ENCODE measurements around the gene LAMA2.

Gene LAMA2

GRCh38 chr6:129188306-129188705, 305.4 kb downstream of the LAMA2 start:
- intact Hi-C loops (cut with DNase I), result no loop called here
- DNase-seq, result no peak

DNA sequence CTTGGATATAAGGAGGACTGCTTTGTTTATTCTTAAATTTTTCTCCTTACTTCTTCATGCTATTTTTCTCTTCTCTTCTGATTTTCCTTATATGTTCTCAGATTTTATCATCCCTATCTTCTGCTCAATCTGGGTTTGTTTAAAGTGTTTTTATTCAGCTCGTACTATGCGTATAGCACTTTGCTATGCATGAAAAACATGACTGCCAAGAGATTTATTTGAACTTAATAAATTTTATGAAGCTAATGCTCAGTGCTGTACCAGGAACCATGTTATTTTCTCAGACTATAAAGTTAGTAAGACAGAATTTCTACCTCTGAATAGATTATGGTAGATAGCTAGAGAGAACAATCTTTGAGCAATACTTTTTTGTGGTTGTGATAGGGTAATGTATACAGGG, 305.9 kb downstream of the LAMA2 start:
- no peak for DNase-seq
- intact Hi-C loops (cut with DNase I), result no loop called here

DNA sequence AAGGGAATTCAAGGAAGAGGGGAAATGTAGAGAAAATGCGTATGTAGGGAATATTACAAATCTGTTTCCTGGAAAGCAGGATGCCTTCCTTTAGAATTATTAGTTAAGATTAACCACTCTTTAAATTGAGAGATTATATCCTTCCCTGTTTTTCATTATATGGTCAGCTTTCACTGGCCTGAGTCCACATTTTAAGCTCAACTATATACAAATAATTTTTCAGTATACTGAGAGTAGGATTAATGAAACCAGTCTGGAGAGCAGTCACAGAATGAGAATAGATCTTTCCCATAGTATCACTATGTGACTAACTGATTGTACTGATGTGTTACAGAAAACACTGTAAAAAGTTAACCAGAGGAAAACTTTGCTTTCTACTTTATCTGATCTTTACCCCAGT, 306.3 kb downstream of the LAMA2 start:
- DNase-seq, result no peak
- intact Hi-C loops (cut with DNase I), result no loop called here

DNA sequence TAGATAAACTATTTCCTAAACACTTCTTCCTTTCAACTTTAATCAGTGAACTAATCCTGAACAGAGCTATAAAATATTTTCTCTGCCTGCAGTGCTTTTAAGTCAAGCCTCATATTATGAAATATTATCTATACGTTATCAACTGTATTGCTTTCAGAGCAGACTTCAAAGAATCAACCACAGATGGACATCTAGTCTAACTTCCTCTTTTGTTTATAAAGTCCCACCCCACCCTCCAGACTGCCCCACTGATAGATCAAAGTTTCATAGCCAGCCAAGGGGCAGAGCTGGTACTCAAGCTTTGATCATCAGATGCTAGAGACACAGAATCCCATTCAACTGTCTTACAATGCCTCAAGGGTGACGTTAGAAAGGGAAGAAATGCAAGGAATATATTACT, 308.3 kb downstream of the LAMA2 start:
- DNase-seq, result no peak

GRCh38 chr6:129192458-129192989, 309.6 kb downstream of the LAMA2 start:
- intact Hi-C loops (cut with DNase I), result no loop called here

More for the DNA sequence above, 308.3 kb downstream of the LAMA2 start:
- intact Hi-C loops (cut with DNase I), result no loop called here

DNA sequence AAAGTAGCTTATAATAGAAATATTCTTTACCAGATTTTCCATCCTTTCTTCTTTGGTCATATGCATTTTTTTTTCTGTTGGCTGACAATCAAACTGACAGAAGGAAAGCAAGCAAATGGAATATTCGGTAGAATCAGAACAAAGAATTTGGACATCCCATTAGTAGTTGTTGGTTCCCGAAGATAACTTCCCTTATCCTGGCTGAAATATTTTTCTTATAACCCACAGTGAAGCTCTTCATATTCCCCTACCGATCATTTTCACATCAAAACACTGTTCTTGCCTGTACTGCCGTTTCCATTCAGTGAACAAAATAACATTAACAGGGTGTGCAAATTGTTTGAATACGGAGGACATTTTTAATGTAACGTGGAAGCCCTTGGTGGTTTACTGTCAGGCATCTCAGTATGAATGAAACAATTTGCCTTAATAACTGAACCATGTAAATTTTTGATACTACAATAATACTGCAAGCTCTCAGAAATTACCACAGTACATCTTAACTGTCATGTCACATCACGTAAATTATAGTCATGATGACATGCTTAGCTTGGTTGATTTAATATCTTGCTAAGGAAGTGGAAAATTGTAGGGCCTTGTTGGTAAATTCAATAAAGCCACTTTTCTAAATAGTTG, 311.5 kb downstream of the LAMA2 start:
- intact Hi-C loops (cut with DNase I), result no loop called here
- DNase-seq, result no peak

More at GRCh38 chr6:129192458-129192989, 309.6 kb downstream of the LAMA2 start:
- no peak for DNase-seq

- intact Hi-C loops (cut with DNase I), result no loop called here
- DNase-seq, result no peak
These were observed 312.2 kb downstream of the LAMA2 start for GRCh38 chr6:129195161-129195560.

- no peak for DNase-seq
- intact Hi-C loops (cut with DNase I), result no loop called here
These were observed 312.7 kb downstream of the LAMA2 start for GRCh38 chr6:129195643-129196042.

DNA sequence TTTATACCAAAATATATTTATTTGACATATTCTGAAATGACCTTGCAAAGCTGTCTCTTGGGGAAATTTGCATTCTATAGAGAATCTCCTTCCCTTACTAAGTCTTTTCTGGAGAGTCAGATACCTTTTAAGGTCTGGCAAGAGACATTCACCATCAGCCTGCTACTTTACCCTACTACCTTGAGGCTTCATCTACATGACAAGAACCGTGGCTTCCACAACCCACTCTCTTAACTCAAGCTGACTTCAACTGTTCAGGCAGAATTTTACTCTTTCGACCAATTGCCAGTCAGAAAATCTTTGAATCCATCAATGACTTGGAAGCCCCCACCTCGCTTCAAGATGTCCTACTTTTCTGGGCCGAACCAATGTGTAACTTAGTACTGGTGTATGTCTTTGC, 314.2 kb downstream of the LAMA2 start:
- DNase-seq, result no peak
- intact Hi-C loops (cut with DNase I), result no loop called here

- intact Hi-C loops (cut with DNase I), result no loop called here
- DNase-seq, result no peak
These were observed 317.2 kb downstream of the LAMA2 start for GRCh38 chr6:129200151-129200550.

DNA sequence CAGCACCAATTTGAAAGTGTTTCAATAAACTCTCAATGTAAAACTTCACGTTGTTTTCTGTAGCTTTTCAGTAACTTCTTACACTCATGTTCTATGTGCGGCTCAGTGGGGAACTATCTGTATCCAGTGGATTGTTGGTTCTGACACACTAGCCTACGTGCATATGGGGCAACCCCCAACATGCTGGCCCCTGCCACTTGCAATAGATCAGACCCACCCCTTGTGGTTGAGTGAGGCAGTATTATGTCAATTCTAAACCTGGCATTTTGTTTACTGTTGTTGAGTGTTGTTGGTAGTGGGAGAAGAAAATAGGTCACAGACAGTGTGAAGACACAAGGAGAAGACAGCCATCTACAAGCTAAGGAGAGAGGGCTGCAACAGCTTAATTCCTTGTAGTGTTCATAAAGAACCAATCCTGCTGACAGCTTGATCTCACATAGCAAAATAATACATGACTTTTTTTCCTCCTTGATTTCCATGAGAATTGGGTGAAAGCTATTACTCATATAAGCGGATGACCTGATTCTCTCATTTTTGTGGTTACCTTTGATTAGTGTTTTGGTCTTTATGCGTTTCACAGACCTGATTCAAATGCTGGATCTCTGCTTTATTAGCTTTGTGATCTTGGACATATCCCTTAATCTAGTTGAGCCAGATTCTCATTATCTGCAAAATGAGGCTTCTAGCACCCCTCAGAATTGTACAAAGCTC, 320.4 kb downstream of the LAMA2 start:
- no peak for DNase-seq
- intact Hi-C loops (cut with DNase I), result no loop called here

- intact Hi-C loops (cut with DNase I), result no loop called here
- peak in 1 of 42 donors; percentile 6 for DNase-seq
These were observed 323.9 kb downstream of the LAMA2 start for GRCh38 chr6:129206821-129207220.

- intact Hi-C loops (cut with DNase I), result no loop called here
- no peak for DNase-seq
These were observed 324.9 kb downstream of the LAMA2 start for GRCh38 chr6:129207832-129208231.

DNA sequence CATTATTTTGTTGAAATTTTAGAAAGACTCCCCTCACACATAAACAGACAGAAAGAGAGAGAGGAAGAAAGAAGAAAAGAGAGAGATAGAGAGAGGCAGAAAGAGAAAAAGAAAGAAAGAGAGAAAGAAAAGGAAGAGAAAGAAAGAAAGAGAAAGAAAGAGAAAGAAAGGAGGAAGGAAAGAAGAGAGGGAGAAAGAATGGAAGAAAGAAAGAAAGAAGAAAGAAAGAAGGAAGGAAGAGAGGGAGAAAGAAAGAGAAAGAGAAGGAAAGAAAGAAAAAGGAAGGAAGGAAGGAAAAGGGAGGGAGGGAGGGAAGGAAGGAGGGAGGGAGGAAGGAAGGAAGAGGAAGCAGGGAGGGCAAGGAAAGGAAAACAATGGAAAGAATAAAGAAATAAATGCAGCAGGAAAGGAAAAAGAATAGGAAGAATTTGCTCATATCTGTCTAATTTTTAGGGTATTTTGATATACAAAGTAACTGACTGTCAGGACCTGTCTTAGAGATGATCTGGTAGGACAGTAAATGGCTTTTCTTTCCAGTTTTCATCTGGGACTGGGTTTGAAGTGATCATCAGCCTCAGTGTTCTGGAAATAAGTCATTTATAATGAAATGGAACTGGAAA, 325.6 kb downstream of the LAMA2 start:
- intact Hi-C loops (cut with DNase I), result no loop called here
- DNase-seq, result no peak

- intact Hi-C loops (cut with DNase I), result no loop called here
- no peak for DNase-seq
These were observed 326.4 kb downstream of the LAMA2 start for GRCh38 chr6:129209355-129209754.

DNA sequence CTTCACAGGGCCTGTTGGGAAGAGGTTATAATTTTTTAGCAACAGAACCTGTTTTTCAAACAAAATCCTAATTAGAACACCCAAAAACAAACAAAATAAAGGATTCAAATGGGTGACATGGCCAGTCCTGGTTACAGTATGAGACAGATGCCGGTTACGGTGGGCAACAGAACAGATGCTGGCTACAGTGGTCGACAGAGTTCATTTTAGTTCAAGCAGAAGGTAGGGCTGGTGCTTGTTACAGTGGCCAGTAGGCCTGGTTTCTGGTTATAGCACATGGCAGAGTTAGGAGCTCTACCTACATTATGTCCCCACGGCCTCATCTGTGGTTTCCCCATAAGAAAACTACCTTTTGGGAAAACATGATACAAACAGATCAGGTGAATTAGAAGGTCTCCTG, 327.7 kb downstream of the LAMA2 start:
- intact Hi-C loops (cut with DNase I), result no loop called here

GRCh38 chr6:129211626-129212025, 328.7 kb downstream of the LAMA2 start:
- no peak for DNase-seq
- intact Hi-C loops (cut with DNase I), result no loop called here

More for the DNA sequence above, 327.7 kb downstream of the LAMA2 start:
- no peak for DNase-seq

- DNase-seq, result no peak
- intact Hi-C loops (cut with DNase I), result no loop called here
These were observed 329.1 kb downstream of the LAMA2 start for GRCh38 chr6:129212081-129212480.

DNA sequence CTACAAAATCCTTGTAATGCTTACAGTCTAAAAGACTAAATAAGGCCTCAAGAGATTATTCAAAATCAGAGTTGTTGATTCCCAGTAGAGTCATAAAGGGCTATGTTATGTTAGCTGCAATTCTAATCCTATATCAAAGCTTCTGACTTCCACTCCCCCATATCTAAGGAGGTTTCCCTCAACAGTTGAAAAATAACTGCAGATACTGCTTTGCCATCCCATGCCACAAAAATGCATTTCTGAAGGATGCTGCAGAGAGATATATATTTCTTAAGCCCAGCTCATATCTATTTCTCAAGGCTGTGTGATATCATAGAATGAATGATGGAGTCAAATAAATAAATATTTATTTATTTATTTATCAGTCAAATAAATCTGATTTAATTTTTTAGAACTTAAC, 332.3 kb downstream of the LAMA2 start:
- intact Hi-C loops (cut with DNase I), result no loop called here
- no peak for DNase-seq

- intact Hi-C loops (cut with DNase I), result no loop called here
- no peak for DNase-seq
These were observed 333.1 kb downstream of the LAMA2 start for GRCh38 chr6:129215916-129216520.
